HFFc6 (cell line): ENCODE data around the gene SNX9. TPM values are rescaled to one million over a fixed set of nuclear protein-coding genes. Genes with fewer than 3 reads are reported as not detected.
"Not testable (repeated sequence)": the region's sequence is repeated elsewhere in the genome, so short reads cannot be mapped to it uniquely, and the experiment has no call there.

Experiments
- DNase-seq: peaks from one replicate; pipeline ENCODE4 v3.0.0-alpha.2; 2018
- H3K27ac Mint-ChIP-seq: 2 replicates; pipeline ENCODE4 v1.8.0; 2020; ENCODE audit warnings: mild to moderate bottlenecking, mixed read lengths
- H3K27me3 Mint-ChIP-seq: 2 replicates; pipeline ENCODE4 v1.8.0; 2021; ENCODE audit warnings: mild to moderate bottlenecking, moderate library complexity, mixed read lengths; ENCODE audit not compliant: insufficient read depth
- H3K36me3 Mint-ChIP-seq: 2 replicates; pipeline ENCODE4 v1.8.0; 2021; ENCODE audit warnings: low read depth, mixed read lengths
- H3K4me1 Mint-ChIP-seq: 2 replicates; pipeline ENCODE4 v1.8.0; 2020; ENCODE audit warnings: low read depth, mixed read lengths
- H3K4me3 Mint-ChIP-seq: 2 replicates; pipeline ENCODE4 v1.8.0; 2020; ENCODE audit warnings: mild to moderate bottlenecking, moderate library complexity, mixed read lengths
- H3K9me3 Mint-ChIP-seq: 2 replicates; pipeline ENCODE4 v1.8.0; 2020; ENCODE audit warnings: mild to moderate bottlenecking, mixed read lengths
- CTCF ChIP-seq: fragments of 200-600 bp; sonication (generic); IDR thresholded peaks from 2 replicates; pipeline ENCODE4 v1.5.0; 2021; ENCODE audit warnings: antibody characterized with exemption, mild to moderate bottlenecking
- total RNA-seq, 6 experiments: library from RNA; stranded (reverse); fragmentation: NEBNext Ultra II Directional; extraction: Animal tissue kit (Norgen Biotek cat#: 25700); gene quantifications; 2 replicates in 1 of 6; 3 replicates in 5 of 6; pipeline ENCODE4 v1.2.3, GENCODE V29; 2021

Gene SNX9
- total RNA-seq, 6 experiments from 2014 or later = 37.2 to 46.6 (median 40.9) TPM

GRCh38 chr6:157895585-157895984, 72.5 kb downstream of the SNX9 start:
- peaks cover 10% of the 10 kb centered on the region for H3K36me3 Mint-ChIP-seq

GRCh38 chr6:157896932-157897331, 73.9 kb downstream of the SNX9 start:
- Mint-ChIP-seq H3K9me3 (no peaks in the 10 kb centered on the region), H3K36me3 (peaks cover 10% of the 10 kb centered on the region)

More at GRCh38 chr6:157895585-157895984, 72.5 kb downstream of the SNX9 start:
- DNase-seq = no peak
- no peak overlapping the region; the same call in 1 of the 2 replicates for H3K27ac Mint-ChIP-seq
- peaks cover 9% of the 10 kb centered on the region for H3K27me3 Mint-ChIP-seq
- TF ChIP-seq CTCF = no peak
- no peaks in the 10 kb centered on the region for H3K9me3 Mint-ChIP-seq
- no peaks in the 10 kb centered on the region for H3K4me1 Mint-ChIP-seq
- H3K4me3 Mint-ChIP-seq = no peak overlapping the region

GRCh38 chr6:157898169-157898568, 75.1 kb downstream of the SNX9 start:
- Mint-ChIP-seq H3K27me3 (no peaks in the 10 kb centered on the region; the same call in none of the 2 replicates), H3K4me1 (no peaks in the 10 kb centered on the region), H3K4me3 (no peak overlapping the region), H3K27ac (no peak overlapping the region; the same call in 1 of the 2 replicates), H3K9me3 (no peaks in the 10 kb centered on the region), H3K36me3 (peaks cover 10% of the 10 kb centered on the region)
- no peak for DNase-seq
- no peak for TF ChIP-seq CTCF

More at GRCh38 chr6:157896932-157897331, 73.9 kb downstream of the SNX9 start:
- Mint-ChIP-seq H3K27me3 (peaks cover 1% of the 10 kb centered on the region), H3K4me1 (no peaks in the 10 kb centered on the region), H3K27ac (no peak overlapping the region), H3K4me3 (no peak overlapping the region)
- DNase-seq = no peak
- no peak for TF ChIP-seq CTCF

- Mint-ChIP-seq H3K27ac (no peak overlapping the region; the same call in 1 of the 2 replicates), H3K4me1 (no peaks in the 10 kb centered on the region), H3K4me3 (no peak overlapping the region), H3K9me3 (no peaks in the 10 kb centered on the region), H3K27me3 (no peaks in the 10 kb centered on the region; the same call in none of the 2 replicates), H3K36me3 (peaks cover 10% of the 10 kb centered on the region)
- no peak for DNase-seq
- TF ChIP-seq CTCF = no peak
Observed at GRCh38 chr6:157898640-157899039, 75.6 kb downstream of the SNX9 start.

GRCh38 chr6:157900262-157900661, 77.2 kb downstream of the SNX9 start:
- peaks cover 10% of the 10 kb centered on the region for H3K36me3 Mint-ChIP-seq
- not testable (repeated sequence) for H3K27ac Mint-ChIP-seq, DNase-seq, H3K27me3 Mint-ChIP-seq, H3K9me3 Mint-ChIP-seq, H3K4me1 Mint-ChIP-seq, H3K4me3 Mint-ChIP-seq

- not testable (repeated sequence) for H3K4me1 Mint-ChIP-seq, H3K27me3 Mint-ChIP-seq, DNase-seq, H3K4me3 Mint-ChIP-seq, H3K27ac Mint-ChIP-seq, H3K9me3 Mint-ChIP-seq
- peaks cover 10% of the 10 kb centered on the region for H3K36me3 Mint-ChIP-seq
Observed at GRCh38 chr6:157900751-157901150, 77.7 kb downstream of the SNX9 start.

GRCh38 chr6:157904999-157905398, 82.0 kb downstream of the SNX9 start:
- Mint-ChIP-seq H3K27ac (no peak overlapping the region), H3K27me3 (no peaks in the 10 kb centered on the region; the same call in none of the 2 replicates), H3K9me3 (no peaks in the 10 kb centered on the region), H3K36me3 (peaks cover 29% of the 10 kb centered on the region), H3K4me1 (peaks cover 9% of the 10 kb centered on the region), H3K4me3 (no peak overlapping the region)
- no peak for TF ChIP-seq CTCF
- no peak for DNase-seq
